Measurements from ENCODE around the gene B4GALT2. TPM values are rescaled to one million over a fixed set of nuclear protein-coding genes. Genes with fewer than 3 reads are reported as not detected.

The B4GALT2 gene
- total RNA-seq, 1 donor from 2014 or later: 23.7 TPM

- no peak overlapping the region for H3K27ac ChIP-seq
These were observed 16.7 kb upstream of the B4GALT2 start for GRCh38 chr1:43962324-43962723.

GRCh38 chr1:43963006-43963405 is 16.0 kb upstream of the B4GALT2 start:
- TF ChIP-seq CTCF (IDR thresholded peaks at IDR 0.05) (no peak), EZH2phosphoT487 (IDR thresholded peaks at IDR 0.05) (no peak), EZH2 (IDR thresholded peaks at IDR 0.05) (no peak)
- Histone ChIP-seq H3K4me3 (no peak overlapping the region), H3K27me3 (no peaks in the 10 kb centered on the region), H3K4me2 (no peak overlapping the region), H3K9me3 (ENCODE audit: low read depth) (no peaks in the 10 kb centered on the region), H2AFZ (replicated peaks) (no peak overlapping the region), H3K36me3 (no peaks in the 10 kb centered on the region), H3K9ac (no peak overlapping the region), H3K27ac (no peak overlapping the region), H3K4me1 (no peaks in the 10 kb centered on the region), H4K20me1 (ENCODE audit: low read depth) (no peaks in the 10 kb centered on the region), H3K79me2 (ENCODE audit: low read depth) (no peaks in the 10 kb centered on the region), H3F3A (ENCODE audit: low read depth) (no peaks in the 10 kb centered on the region)
- H3K9me3 Mint-ChIP-seq: no peaks in the 10 kb centered on the region
- H3K36me3 Mint-ChIP-seq: peaks cover 12% of the 10 kb centered on the region
- H3K4me1 Mint-ChIP-seq: no peaks in the 10 kb centered on the region
- DNase-seq (ENCODE audit: low spot score): no peak
- no peak overlapping the region for H3K4me3 Mint-ChIP-seq
- no peaks in the 10 kb centered on the region for H3K27me3 Mint-ChIP-seq (ENCODE audit: insufficient read depth, low read depth)
- H3K27ac Mint-ChIP-seq: no peak overlapping the region

More at GRCh38 chr1:43962324-43962723, 16.7 kb upstream of the B4GALT2 start:
- Mint-ChIP-seq H3K4me3 (no peak overlapping the region), H3K9me3 (no peaks in the 10 kb centered on the region), H3K36me3 (peaks cover 9% of the 10 kb centered on the region), H3K27me3 (ENCODE audit: insufficient read depth, low read depth) (no peaks in the 10 kb centered on the region), H3K4me1 (no peaks in the 10 kb centered on the region), H3K27ac (no peak overlapping the region)
- Histone ChIP-seq H3K4me3 (no peak overlapping the region), H3K9me3 (ENCODE audit: low read depth) (no peaks in the 10 kb centered on the region), H3K27me3 (no peaks in the 10 kb centered on the region), H4K20me1 (ENCODE audit: low read depth) (no peaks in the 10 kb centered on the region), H2AFZ (replicated peaks) (no peak overlapping the region), H3K9ac (no peak overlapping the region), H3K4me2 (no peak overlapping the region), H3K79me2 (ENCODE audit: low read depth) (no peaks in the 10 kb centered on the region), H3F3A (ENCODE audit: low read depth) (no peaks in the 10 kb centered on the region), H3K4me1 (no peaks in the 10 kb centered on the region), H3K36me3 (no peaks in the 10 kb centered on the region)
- DNase-seq (ENCODE audit: low spot score): no peak
- TF ChIP-seq CTCF (IDR thresholded peaks at IDR 0.05): no peak
- no peak for TF ChIP-seq EZH2phosphoT487 (IDR thresholded peaks at IDR 0.05)
- no peak for TF ChIP-seq EZH2 (IDR thresholded peaks at IDR 0.05)

- Histone ChIP-seq H3K27me3 (no peaks in the 10 kb centered on the region), H3K4me1 (no peaks in the 10 kb centered on the region), H3K4me3 (no peak overlapping the region), H3K4me2 (no peak overlapping the region), H3K27ac (no peak overlapping the region), H4K20me1 (ENCODE audit: low read depth) (no peaks in the 10 kb centered on the region), H3F3A (ENCODE audit: low read depth) (peaks cover 5% of the 10 kb centered on the region), H3K9me3 (ENCODE audit: low read depth) (no peaks in the 10 kb centered on the region), H3K36me3 (no peaks in the 10 kb centered on the region), H3K9ac (no peak overlapping the region), H3K79me2 (ENCODE audit: low read depth) (no peaks in the 10 kb centered on the region), H2AFZ (replicated peaks) (no peak overlapping the region)
- Mint-ChIP-seq H3K9me3 (no peaks in the 10 kb centered on the region), H3K36me3 (peaks cover 12% of the 10 kb centered on the region), H3K4me1 (no peaks in the 10 kb centered on the region), H3K27me3 (ENCODE audit: insufficient read depth, low read depth) (no peaks in the 10 kb centered on the region), H3K27ac (no peak overlapping the region), H3K4me3 (no peak overlapping the region)
- TF ChIP-seq EZH2 (IDR thresholded peaks at IDR 0.05) (no peak), CTCF (IDR thresholded peaks at IDR 0.05) (no peak), EZH2phosphoT487 (IDR thresholded peaks at IDR 0.05) (no peak)
- DNase-seq (ENCODE audit: low spot score): no peak
These were observed 15.1 kb upstream of the B4GALT2 start for GRCh38 chr1:43963890-43964289.
